ENCODE measurements around the gene TNFAIP8. TPM values are rescaled to one million over a fixed set of nuclear protein-coding genes. Genes with fewer than 3 reads are reported as not detected.

TNFAIP8 gene
- total and polyA plus RNA-seq, 9 of the 15 experiments (the other 6 are each of a cell fraction or from before 2014, with no cell fraction given): 29.9 to 52.2 (median 44.8) TPM

- TF ChIP-seq MITF (IDR thresholded peaks at IDR 0.05): no peak
- no peak for TF ChIP-seq ZNF444 (CRISPR knock-in tag; IDR thresholded peaks at IDR 0.05)
- no peak for TF ChIP-seq EP300 (IDR thresholded peaks at IDR 0.05; ENCODE audit: low read length)
- no peak for TF ChIP-seq PRMT5 (CRISPR knock-in tag; IDR thresholded peaks at IDR 0.05)
- no peak for TF ChIP-seq ZNF324 (CRISPR knock-in tag; IDR thresholded peaks at IDR 0.05)
- TF ChIP-seq ZNF830 (CRISPR knock-in tag; IDR thresholded peaks at IDR 0.05): no peak
- no peak for TF ChIP-seq RBM14 (IDR thresholded peaks at IDR 0.05; ENCODE audit: borderline replicate concordance, insufficient read depth, low read depth, low read length)
- no peak for TF ChIP-seq NELFE (IDR thresholded peaks at IDR 0.05; ENCODE audit: insufficient read depth, insufficient read length)
- TF ChIP-seq CCNT2 (IDR thresholded peaks at IDR 0.05; ENCODE audit: borderline replicate concordance, extremely low read depth, insufficient read length, low read depth, low read length): no peak
- no peak for TF ChIP-seq TFAM (CRISPR knock-in tag; conservative IDR thresholded peaks at IDR 0.05)
- no peak for TF ChIP-seq ZNF384 (IDR thresholded peaks at IDR 0.05; ENCODE audit: low read depth, low read length)
- no peak for TF ChIP-seq MIER1 (IDR thresholded peaks at IDR 0.05; ENCODE audit: low read depth)
- TF ChIP-seq MCM5 (IDR thresholded peaks at IDR 0.05; ENCODE audit: low read depth): no peak
- no peak for TF ChIP-seq CBFA2T2 (conservative IDR thresholded peaks at IDR 0.05)
- no peak for TF ChIP-seq ATF6 (CRISPR knock-in tag; IDR thresholded peaks at IDR 0.05)
- TF ChIP-seq SNIP1 (IDR thresholded peaks at IDR 0.05; ENCODE audit: low read depth): no peak
- TF ChIP-seq ARID2 (IDR thresholded peaks at IDR 0.05): peak; percentile 46; the same call in 1 of the 2 replicates
- no peak for TF ChIP-seq ELF1 (tag; IDR thresholded peaks at IDR 0.05)
- no peak for TF ChIP-seq NCOR1 (IDR thresholded peaks at IDR 0.05)
- no peak for TF ChIP-seq OTX1 (CRISPR knock-in tag; IDR thresholded peaks at IDR 0.05)
- no peak for TF ChIP-seq CAMTA2 (CRISPR knock-in tag; conservative IDR thresholded peaks at IDR 0.05)
- no peak for TF ChIP-seq KDM2B (CRISPR knock-in tag; IDR thresholded peaks at IDR 0.05)
- TF ChIP-seq BRD4 (IDR thresholded peaks at IDR 0.05): no peak
- TF ChIP-seq PKNOX1 (IDR thresholded peaks at IDR 0.05): peak; percentile 74
- no peak for TF ChIP-seq ZBTB7A (IDR thresholded peaks at IDR 0.05; ENCODE audit: borderline replicate concordance, control insufficient read depth, low read depth, low read length)
- no peak for TF ChIP-seq ELK3 (CRISPR knock-in tag; IDR thresholded peaks at IDR 0.05)
Measured at GRCh38 chr5:119411361-119412278, 55.8 kb downstream of the TNFAIP8 start (continued).
